AG04450 (cell line): ENCODE results near the gene GAB1. TPM values are rescaled to one million over a fixed set of nuclear protein-coding genes. Genes with fewer than 3 reads are reported as not detected.

Source experiments
- CTCF ChIA-PET: fragments of 300-600, 350-600 bp; formaldehyde crosslinking; extraction: SDS; loops from one replicate; lab custom pipeline; 2022; ENCODE audit warnings: antibody characterized with exemption, inconsistent platforms; lab: Charles Lee
- POLR2A ChIA-PET: fragments of 350-600 bp; formaldehyde crosslinking; extraction: SDS; loops from one replicate; lab custom pipeline; 2021; ENCODE audit warnings: antibody characterized with exemption, inconsistent platforms; lab: Yijun Ruan, JAX
- DNase-seq: peaks from one replicate; pipeline ENCODE4 v3.0.0-alpha.2; 2011; ENCODE audit warnings: low read depth, low spot score
- H3K27ac ChIP-seq: one replicate; pipeline ENCODE4 v1.5.1; 2012; ENCODE audit warnings: low read depth, low read length, control low read depth
- H3K27me3 ChIP-seq: one replicate; pipeline ENCODE4 v1.6.0; 2012; ENCODE audit warnings: low read length; ENCODE audit not compliant: control insufficient read depth, insufficient read depth
- H3K4me3 ChIP-seq: 2 replicates; pipeline ENCODE4 v1.5.1; 2011; ENCODE audit warnings: mild to moderate bottlenecking, low read depth, low read length, control low read depth
- H3K9me3 ChIP-seq: 2 replicates; pipeline ENCODE4 v1.5.1; 2012; ENCODE audit warnings: low read length; ENCODE audit not compliant: control insufficient read depth, insufficient read depth
- CTCF ChIP-seq: IDR thresholded peaks from 2 replicates; pipeline ENCODE4 v1.5.1; 2011; ENCODE audit warnings: low read depth, low read length, control low read depth, inconsistent platforms
- polyA plus RNA-seq: library from polyadenylated mRNA; depleted of rRNA; stranded (reverse); fragments of >200 nt; gene quantifications from 2 replicates; pipeline ENCODE4 v1.2.3, GENCODE V29; 2011; rRNA removed
- small RNA-seq: library from RNA; depleted of rRNA; stranded (forward); fragments of <200 nt; gene quantifications from one replicate; pipeline ENCODE3, GENCODE V24; 2012; ENCODE audit warnings: low read depth; ENCODE audit not compliant: insufficient read length

GAB1 gene
- polyA plus RNA-seq, 1 experiment = 13.8 TPM

- H3K4me3 ChIP-seq = no peak overlapping the region
- CTCF ChIA-PET = interaction anchor here (1.0 kb wide), 1 partner anchor 14 kb away, joined by 4 read pairs; no protein-coding TSS in a partner anchor
These were observed 181.1 kb downstream of the GAB1 start for GRCh38 chr4:143517764-143518163.

More at GRCh38 chr4:143517764-143518163, 181.1 kb downstream of the GAB1 start:
- Histone ChIP-seq H3K27ac (no peak overlapping the region), H3K27me3 (no peaks in the 10 kb centered on the region), H3K9me3 (no peaks in the 10 kb centered on the region)
- TF ChIP-seq CTCF = no peak
- DNase-seq = no peak
- POLR2A ChIA-PET = no interaction called here

Small RNA genes lying within 50 kb of the gene (small RNA-seq; reads per million reads assigned to genes)
- 1.1 reads per million for gene MIR3139
- gene RF00019 = not detected

Other genes with a start within 250 kb of the GAB1 start
- 11.6 and 14.1 TPM in 2 replicates for gene USP38, start 152.0 kb upstream of the GAB1 start, polyA plus RNA-seq
- gene SMARCA5, start 176.8 kb downstream of the GAB1 start, polyA plus RNA-seq = 19.9 and 26.8 TPM in 2 replicates